GM12878 (cell line): ENCODE measurements around the gene AGBL4.
"Not testable (repeated sequence)": the region's sequence is repeated elsewhere in the genome, so short reads cannot be mapped to it uniquely, and the experiment has no call there.

ENCODE experiments used
- BHLHE40 ChIP-seq, 2 experiments: fragments of 450-650 bp in 1 of 2; IDR thresholded peaks; 2 replicates each; pipeline ENCODE4 v1.6.1; 2011 to 2017; ENCODE audit warnings: low read depth in 2 of 2, borderline replicate concordance in 1 of 2, improper control_type of control experiment in 1 of 2, low read length in 1 of 2, mild to moderate bottlenecking in 1 of 2
- CBFB ChIP-seq: IDR thresholded peaks from 2 replicates; pipeline ENCODE4 v1.6.1; 2016; ENCODE audit warnings: antibody characterized with exemption, low read depth
- CTCF ChIP-seq, 3 experiments: IDR thresholded peaks in 2 of 3; conservative IDR thresholded peaks in 1 of 3; 2 replicates each; pipeline ENCODE4 v1.5.1; 2011; ENCODE audit warnings: low read depth in 3 of 3, low read length in 3 of 3, mild to moderate bottlenecking in 3 of 3, control low read depth in 2 of 3, moderate library complexity in 2 of 3, inconsistent platforms in 1 of 3, mixed read lengths in 1 of 3; ENCODE audit not compliant: control insufficient read depth in 2 of 3, insufficient read depth in 1 of 3; ENCODE audit errors: extremely low read depth in 1 of 3
- IRF3 ChIP-seq: fragments of 450-650 bp; IDR thresholded peaks from 2 replicates; pipeline ENCODE4 v1.6.1; 2014; ENCODE audit warnings: mild to moderate bottlenecking
- MLLT1 ChIP-seq: fragments of 450-650 bp; IDR thresholded peaks from 2 replicates; pipeline ENCODE4 v1.6.1; 2016; ENCODE audit warnings: mild to moderate bottlenecking
- NFYB ChIP-seq: IDR thresholded peaks from 2 replicates; pipeline ENCODE4 v1.6.1; 2011; ENCODE audit warnings: low read depth, mild to moderate bottlenecking, low read length, improper control_type of control experiment, moderate library complexity; ENCODE audit not compliant: insufficient read depth
- PAX5 ChIP-seq: IDR thresholded peaks from 2 replicates; pipeline ENCODE4 v1.6.1; 2011; ENCODE audit warnings: low read depth, low read length, borderline replicate concordance
- RELA ChIP-seq: fragments of 450-650 bp; IDR thresholded peaks from 2 replicates; pipeline ENCODE4 v1.8.0; 2014; ENCODE audit warnings: borderline replicate concordance; ENCODE audit not compliant: partially characterized antibody
- REST ChIP-seq: IDR thresholded peaks from 2 replicates; pipeline ENCODE4 v1.6.1; 2012; ENCODE audit warnings: mild to moderate bottlenecking, low read depth, low read length

- TF ChIP-seq RELA; REST; CTCF (IDR thresholded peaks at IDR 0.05 in 2 of 3, conservative IDR thresholded peaks at IDR 0.05 in 1 of 3; ENCODE audit: control insufficient read depth in 2 of 3, extremely low read depth in 1 of 3, insufficient read depth in 1 of 3, low read depth in 3 of 3, low read length in 3 of 3); NFYB; IRF3; CBFB; BHLHE40 (IDR thresholded peaks at IDR 0.05; ENCODE audit: borderline replicate concordance in 1 of 2, low read depth in 2 of 2, low read length in 1 of 2); MLLT1; PAX5: not testable (repeated sequence)
Measured at GRCh38 chr1:49915301-49915700, 108.5 kb downstream of the AGBL4 start.
